NCI-H2107 treated with DMSO at 0.1 percent for 48 hours (cell line): ENCODE measurements around the gene CROCC.
"Not testable (repeated sequence)": the region's sequence is repeated elsewhere in the genome, so short reads cannot be mapped to it uniquely, and the experiment has no call there.

Source experiments
- DNase-seq: peaks from one replicate; lab custom pipeline; 2025; ENCODE audit not compliant: unreplicated experiment; lab: John Stamatoyannopoulos, UW

Gene CROCC

GRCh38 chr1:16921391-16922185 is at the start of gene CROCC:
TSS of gene CROCC (plus strand) at chr1:16921931. CDS start at chr1:16922019, 88 bp downstream.
- DNase-seq = peak; percentile 63

- DNase-seq = not testable (repeated sequence)
Observed at GRCh38 chr1:16872152-16873075, 49.3 kb upstream of the CROCC start.

- DNase-seq = not testable (repeated sequence)
Observed at GRCh38 chr1:16873076-16873879, 48.5 kb upstream of the CROCC start.

- DNase-seq = not testable (repeated sequence)
Observed at GRCh38 chr1:16874968-16875765, 46.6 kb upstream of the CROCC start.

GRCh38 chr1:16881742-16882141 is 40.0 kb upstream of the CROCC start:
- not testable (repeated sequence) for DNase-seq

- DNase-seq = no peak
Observed at GRCh38 chr1:16882986-16883385, 38.7 kb upstream of the CROCC start.

- DNase-seq = not testable (repeated sequence)
Observed at GRCh38 chr1:16884487-16884886, 37.2 kb upstream of the CROCC start.

GRCh38 chr1:16886860-16887605 is 34.7 kb upstream of the CROCC start:
- no peak for DNase-seq

GRCh38 chr1:16888860-16889816 is 32.6 kb upstream of the CROCC start:
- no peak for DNase-seq

- DNase-seq = not testable (repeated sequence)
Observed at GRCh38 chr1:16890539-16891021, 31.2 kb upstream of the CROCC start.

- DNase-seq = not testable (repeated sequence)
Observed at GRCh38 chr1:16891057-16891456, 30.7 kb upstream of the CROCC start.

- not testable (repeated sequence) for DNase-seq
Observed at GRCh38 chr1:16892978-16893525, 28.7 kb upstream of the CROCC start.

GRCh38 chr1:16893796-16894195 is 27.9 kb upstream of the CROCC start:
- DNase-seq = not testable (repeated sequence)

- DNase-seq = not testable (repeated sequence)
Observed at GRCh38 chr1:16894338-16894737, 27.4 kb upstream of the CROCC start.

- peak; percentile 75 for DNase-seq
Observed at GRCh38 chr1:16895233-16895597, 26.5 kb upstream of the CROCC start.

- DNase-seq = peak; percentile 99
Observed at GRCh38 chr1:16895598-16896315, 26.0 kb upstream of the CROCC start, which contains the start of gene RNU1-2. TSS of gene RNU1-2 (plus strand) at chr1:16895980.
